Osteocyte (in vitro differentiated cells): Measurements from ENCODE around the gene LRP1B. TPM values are rescaled to one million over a fixed set of nuclear protein-coding genes. Genes with fewer than 3 reads are reported as not detected.

ENCODE experiments used
- DNase-seq: peaks from one replicate; pipeline ENCODE4 v3.0.0; 2021; ENCODE audit warnings: mixed read lengths; ENCODE audit not compliant: unreplicated experiment; ENCODE audit errors: extremely low spot score
- H3K27ac Mint-ChIP-seq: one replicate; pipeline ENCODE4 v1.8.0; 2021; ENCODE audit warnings: mild to moderate bottlenecking, mixed read lengths; ENCODE audit not compliant: unreplicated experiment
- H3K27me3 Mint-ChIP-seq: one replicate; pipeline ENCODE4 v1.8.0; 2021; ENCODE audit warnings: mixed read lengths; ENCODE audit not compliant: unreplicated experiment
- H3K36me3 Mint-ChIP-seq: one replicate; pipeline ENCODE4 v1.8.0; 2021; ENCODE audit warnings: mixed read lengths; ENCODE audit not compliant: unreplicated experiment
- H3K4me1 Mint-ChIP-seq: one replicate; pipeline ENCODE4 v1.8.0; 2021; ENCODE audit warnings: mixed read lengths; ENCODE audit not compliant: unreplicated experiment
- H3K4me3 Mint-ChIP-seq: one replicate; pipeline ENCODE4 v1.8.0; 2021; ENCODE audit warnings: mild to moderate bottlenecking, moderate library complexity, mixed read lengths; ENCODE audit not compliant: unreplicated experiment
- H3K9me3 Mint-ChIP-seq: one replicate; pipeline ENCODE4 v1.8.0; 2021; ENCODE audit warnings: mixed read lengths; ENCODE audit not compliant: unreplicated experiment
- total RNA-seq: library from RNA; stranded (reverse); gene quantifications from 2 replicates; pipeline ENCODE4 v1.2.1, GENCODE V29; 2021
- TF ChIP-seq, protein P1 (sequence below): fragments of 200-600 bp; sonication (generic); IDR thresholded peaks from 2 replicates; pipeline ENCODE4 v1.5.0; 2021; ENCODE audit warnings: antibody characterized with exemption, mild to moderate bottlenecking, moderate library complexity

LRP1B gene
- total RNA-seq, 1 donor from 2014 or later: 3.6 TPM

DNA sequence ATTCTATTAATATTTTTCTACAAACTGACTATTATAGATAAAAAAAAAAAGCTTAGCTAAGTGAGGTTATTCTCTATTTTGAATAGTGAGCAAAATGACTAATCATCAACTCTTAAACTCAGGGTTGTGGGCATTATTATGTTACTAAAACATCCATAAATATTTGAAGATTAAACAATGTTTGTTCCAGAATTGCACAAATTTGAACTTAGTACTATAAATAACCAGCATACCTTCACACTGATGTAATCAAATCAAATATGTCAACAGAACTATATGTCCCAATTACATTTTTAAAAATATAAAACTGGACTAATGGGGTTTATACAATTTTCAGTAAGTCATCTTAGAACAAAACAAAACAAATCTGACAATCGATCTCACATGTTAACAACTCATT lies 800.9 kb downstream of the LRP1B start:
- H3K27ac Mint-ChIP-seq: peak overlapping the region; percentile 67
- H3K4me1 Mint-ChIP-seq: peaks cover 30% of the 10 kb centered on the region
- TF ChIP-seq, protein P1, sequence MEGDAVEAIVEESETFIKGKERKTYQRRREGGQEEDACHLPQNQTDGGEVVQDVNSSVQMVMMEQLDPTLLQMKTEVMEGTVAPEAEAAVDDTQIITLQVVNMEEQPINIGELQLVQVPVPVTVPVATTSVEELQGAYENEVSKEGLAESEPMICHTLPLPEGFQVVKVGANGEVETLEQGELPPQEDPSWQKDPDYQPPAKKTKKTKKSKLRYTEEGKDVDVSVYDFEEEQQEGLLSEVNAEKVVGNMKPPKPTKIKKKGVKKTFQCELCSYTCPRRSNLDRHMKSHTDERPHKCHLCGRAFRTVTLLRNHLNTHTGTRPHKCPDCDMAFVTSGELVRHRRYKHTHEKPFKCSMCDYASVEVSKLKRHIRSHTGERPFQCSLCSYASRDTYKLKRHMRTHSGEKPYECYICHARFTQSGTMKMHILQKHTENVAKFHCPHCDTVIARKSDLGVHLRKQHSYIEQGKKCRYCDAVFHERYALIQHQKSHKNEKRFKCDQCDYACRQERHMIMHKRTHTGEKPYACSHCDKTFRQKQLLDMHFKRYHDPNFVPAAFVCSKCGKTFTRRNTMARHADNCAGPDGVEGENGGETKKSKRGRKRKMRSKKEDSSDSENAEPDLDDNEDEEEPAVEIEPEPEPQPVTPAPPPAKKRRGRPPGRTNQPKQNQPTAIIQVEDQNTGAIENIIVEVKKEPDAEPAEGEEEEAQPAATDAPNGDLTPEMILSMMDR: no peak
- DNase-seq: no peak
- H3K9me3 Mint-ChIP-seq: no peaks in the 10 kb centered on the region
- H3K27me3 Mint-ChIP-seq: no peaks in the 10 kb centered on the region
- H3K4me3 Mint-ChIP-seq: no peak overlapping the region
- H3K36me3 Mint-ChIP-seq: no peaks in the 10 kb centered on the region

DNA sequence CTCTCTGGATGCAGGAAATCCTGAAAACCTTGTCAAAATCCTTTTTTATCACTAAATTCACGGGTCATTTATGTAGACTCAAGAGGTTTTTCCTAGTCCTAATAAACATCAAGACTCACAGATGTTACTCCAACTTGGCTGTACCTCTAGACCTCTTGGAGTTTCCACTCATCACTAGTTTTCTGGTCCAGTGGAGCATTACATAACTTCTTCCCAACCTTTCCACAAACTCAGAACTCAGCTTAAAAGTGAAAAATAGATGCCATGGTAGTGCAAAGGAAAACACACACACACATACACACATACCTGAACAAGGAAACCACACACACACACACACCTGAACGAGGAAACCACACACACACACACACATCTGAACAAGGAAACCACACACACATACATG lies 807.2 kb downstream of the LRP1B start:
- Mint-ChIP-seq H3K27me3 (no peaks in the 10 kb centered on the region), H3K4me1 (peaks cover 3% of the 10 kb centered on the region), H3K36me3 (no peaks in the 10 kb centered on the region), H3K27ac (no peak overlapping the region), H3K9me3 (no peaks in the 10 kb centered on the region), H3K4me3 (no peak overlapping the region)
- DNase-seq: no peak
- TF ChIP-seq, protein P1: no peak

DNA sequence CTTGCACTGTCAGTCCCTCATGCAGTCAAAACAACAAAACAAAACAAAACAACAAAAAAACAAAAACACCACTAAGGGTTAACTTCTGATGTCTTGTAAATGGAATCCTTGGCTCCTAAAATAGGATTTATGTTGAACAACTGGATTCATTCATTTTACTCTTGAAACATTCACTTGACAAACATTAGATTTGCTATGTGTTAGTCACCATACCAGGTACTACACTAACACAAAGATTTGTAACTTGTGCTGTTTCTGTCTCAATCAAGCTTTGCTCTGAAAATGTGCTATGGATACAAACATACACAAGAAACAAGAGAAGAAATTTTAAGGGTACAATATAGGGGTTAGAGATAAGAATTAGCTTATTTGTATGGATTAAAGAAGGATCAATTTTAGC lies 812.8 kb downstream of the LRP1B start:
- Mint-ChIP-seq H3K4me1 (no peaks in the 10 kb centered on the region), H3K27ac (no peak overlapping the region), H3K36me3 (no peaks in the 10 kb centered on the region), H3K27me3 (no peaks in the 10 kb centered on the region), H3K9me3 (peaks cover 4% of the 10 kb centered on the region), H3K4me3 (no peak overlapping the region)
- TF ChIP-seq, protein P1: no peak
- no peak for DNase-seq

DNA sequence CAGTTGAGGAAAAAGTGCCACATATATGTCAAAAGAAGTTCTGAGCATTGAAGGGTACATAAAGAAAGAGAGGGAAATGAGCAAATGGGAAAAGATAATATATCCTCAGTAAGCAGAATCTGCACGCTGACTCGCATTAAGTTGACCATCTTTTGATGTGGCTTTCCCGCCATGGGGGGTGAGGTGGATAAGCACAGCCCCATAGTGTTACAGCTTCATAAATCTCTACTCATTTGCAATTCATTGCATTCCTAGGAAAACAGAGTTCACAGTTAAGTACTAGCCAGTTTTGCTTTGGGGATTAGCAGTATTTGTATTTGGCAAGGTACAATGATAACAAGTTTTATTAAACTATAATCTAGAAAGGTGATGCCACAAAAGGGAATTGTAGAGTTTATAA lies 814.2 kb downstream of the LRP1B start:
- H3K36me3 Mint-ChIP-seq: no peaks in the 10 kb centered on the region
- no peaks in the 10 kb centered on the region for H3K4me1 Mint-ChIP-seq
- peaks cover 4% of the 10 kb centered on the region for H3K9me3 Mint-ChIP-seq
- TF ChIP-seq, protein P1: no peak
- H3K4me3 Mint-ChIP-seq: no peak overlapping the region
- no peak overlapping the region for H3K27ac Mint-ChIP-seq
- no peaks in the 10 kb centered on the region for H3K27me3 Mint-ChIP-seq
- no peak for DNase-seq

DNA sequence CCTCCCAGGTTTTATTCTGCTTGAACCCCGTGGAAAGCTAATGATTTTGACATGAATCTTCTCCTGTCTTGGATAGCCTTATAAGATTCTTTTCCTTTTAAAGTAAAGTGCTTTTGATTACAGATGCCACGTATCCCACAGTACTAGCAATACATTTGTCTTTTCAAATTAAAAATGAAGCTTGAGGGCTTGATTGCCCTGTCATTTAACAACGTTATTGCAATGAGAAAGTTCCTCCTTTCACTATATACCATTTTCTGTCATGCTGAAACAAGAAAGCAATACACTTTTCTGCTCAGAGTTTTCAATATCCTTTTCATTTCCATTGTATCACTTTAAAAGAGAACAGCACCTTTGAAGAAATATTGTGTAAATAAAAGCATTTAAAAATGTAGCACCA lies 814.7 kb downstream of the LRP1B start:
- H3K36me3 Mint-ChIP-seq: no peaks in the 10 kb centered on the region
- TF ChIP-seq, protein P1: no peak
- H3K27ac Mint-ChIP-seq: no peak overlapping the region
- no peaks in the 10 kb centered on the region for H3K27me3 Mint-ChIP-seq
- H3K9me3 Mint-ChIP-seq: peaks cover 4% of the 10 kb centered on the region
- no peak for DNase-seq
- no peak overlapping the region for H3K4me3 Mint-ChIP-seq
- H3K4me1 Mint-ChIP-seq: no peaks in the 10 kb centered on the region
